Stimulated activated memory B cell treated with anti-CD40 and anti-IgM and Interleukin-4, amounts not matched to agents 10 μg/mL and 1 μg/mL and 100 μg/mL, for 72 hours (primary cell): ENCODE data around the gene LTF.
"Not testable (repeated sequence)": the region's sequence is repeated elsewhere in the genome, so short reads cannot be mapped to it uniquely, and the experiment has no call there.

Experiments
- ATAC-seq: fragments of 150-1000 bp; cut with Tn5 transposase; 2 replicates; pipeline ENCODE4 v1.10.0; 2021
- H3K27ac Mint-ChIP-seq: one replicate; pipeline ENCODE4 v1.8.0; 2022; ENCODE audit warnings: mild to moderate bottlenecking, mixed read lengths
- H3K27me3 Mint-ChIP-seq: one replicate; pipeline ENCODE4 v1.8.0; 2022; ENCODE audit warnings: mixed read lengths
- H3K36me3 Mint-ChIP-seq: one replicate; pipeline ENCODE4 v1.8.0; 2022; ENCODE audit warnings: mixed read lengths
- H3K4me1 Mint-ChIP-seq: one replicate; pipeline ENCODE4 v1.8.0; 2022; ENCODE audit warnings: mixed read lengths
- H3K4me3 Mint-ChIP-seq: one replicate; pipeline ENCODE4 v1.8.0; 2022; ENCODE audit warnings: mild to moderate bottlenecking, moderate library complexity, mixed read lengths
- H3K9me3 Mint-ChIP-seq: one replicate; pipeline ENCODE4 v1.8.0; 2022; ENCODE audit warnings: mixed read lengths

The LTF gene

DNA sequence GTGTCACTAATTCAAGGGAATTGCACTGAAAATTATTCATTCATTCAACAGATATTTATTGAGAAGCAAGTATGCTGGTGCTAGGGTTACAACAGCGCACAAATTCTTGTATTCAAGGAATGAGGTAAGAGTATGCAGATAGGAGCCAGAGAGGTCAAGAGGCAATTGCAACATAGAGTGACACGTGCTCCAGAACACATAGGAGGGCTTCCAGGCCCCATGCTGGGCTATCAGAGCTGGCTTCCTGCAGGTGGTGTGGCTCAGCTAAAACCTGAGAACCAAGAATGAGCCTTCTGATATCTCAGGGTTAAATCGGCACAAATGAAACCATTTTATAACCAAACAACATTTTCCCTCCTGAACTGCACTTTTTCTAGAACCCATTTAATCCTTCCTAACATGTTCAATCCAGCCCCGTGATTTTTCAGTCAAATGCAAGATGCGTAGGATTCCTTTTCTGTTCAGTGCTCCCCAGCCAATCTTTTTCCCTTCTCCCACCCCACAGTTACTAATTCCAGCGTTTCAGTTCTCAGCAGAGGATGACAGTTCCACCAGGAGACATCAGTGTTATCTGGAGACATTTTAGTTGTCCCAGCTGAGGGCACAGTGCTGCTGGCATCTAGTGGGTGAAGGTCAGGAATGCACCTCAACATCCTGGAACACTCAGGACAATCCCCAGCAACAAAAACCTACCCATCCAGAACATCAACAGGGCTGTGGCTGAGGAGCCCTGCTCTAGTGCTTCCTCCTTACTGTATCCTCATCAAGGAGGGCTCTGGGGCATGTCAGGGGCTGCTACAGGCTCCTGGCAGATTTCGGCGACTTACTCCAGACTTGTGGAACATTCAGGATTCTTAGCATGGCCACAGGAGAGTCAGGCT, 70.9 kb downstream of the LTF start:
- no peak overlapping the region for H3K4me3 Mint-ChIP-seq
- peaks cover 23% of the 10 kb centered on the region for H3K4me1 Mint-ChIP-seq
- H3K27ac Mint-ChIP-seq: no peak overlapping the region
- ATAC-seq: no peak
- no peaks in the 10 kb centered on the region for H3K36me3 Mint-ChIP-seq
- H3K27me3 Mint-ChIP-seq: no peaks in the 10 kb centered on the region
- H3K9me3 Mint-ChIP-seq: no peaks in the 10 kb centered on the region

DNA sequence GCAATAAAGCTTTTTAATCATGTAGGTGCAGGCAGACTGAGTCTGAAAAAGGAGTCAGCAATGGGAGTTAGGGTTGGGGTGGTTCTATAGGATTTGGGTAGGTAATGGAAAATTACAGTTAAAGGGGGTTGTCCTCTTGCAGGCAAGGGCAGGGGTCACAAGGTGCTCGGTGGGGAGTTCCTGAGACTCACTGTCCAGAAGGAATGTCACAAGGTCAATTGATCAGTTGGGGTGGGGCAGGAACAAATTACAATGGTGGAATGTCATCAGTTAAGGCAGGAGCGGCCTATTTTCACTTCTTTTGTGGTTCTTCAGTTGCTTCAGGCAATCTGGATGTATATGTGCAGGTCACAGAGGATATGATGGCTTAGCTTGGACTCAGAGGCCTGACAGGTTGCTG, 71.7 kb downstream of the LTF start:
- Mint-ChIP-seq H3K36me3 (no peaks in the 10 kb centered on the region), H3K9me3 (no peaks in the 10 kb centered on the region), H3K4me1 (peaks cover 23% of the 10 kb centered on the region), H3K27me3 (no peaks in the 10 kb centered on the region), H3K4me3 (no peak overlapping the region), H3K27ac (no peak overlapping the region)
- ATAC-seq: no peak

DNA sequence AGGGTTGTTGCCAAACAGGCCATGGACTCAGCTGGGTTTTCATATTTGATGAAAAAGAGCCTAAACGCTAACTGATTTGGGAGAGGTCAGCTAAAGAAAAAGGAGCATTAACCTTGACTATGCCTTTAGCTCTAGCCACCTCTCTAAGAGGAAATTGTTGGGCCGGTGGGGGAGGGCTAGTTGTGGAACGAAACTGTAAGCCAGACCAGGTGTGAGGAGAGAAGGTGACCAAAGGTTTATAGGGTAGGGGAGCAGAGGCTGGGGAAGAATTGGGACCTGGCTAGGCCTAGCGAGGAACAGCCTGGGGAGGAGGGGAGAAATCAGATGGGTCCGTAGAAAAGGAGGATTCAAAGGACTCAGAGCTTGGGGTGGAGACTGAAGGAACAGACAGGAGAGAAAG, 73.2 kb downstream of the LTF start:
- H3K9me3 Mint-ChIP-seq, ATAC-seq, H3K27me3 Mint-ChIP-seq, H3K4me3 Mint-ChIP-seq, H3K36me3 Mint-ChIP-seq, H3K27ac Mint-ChIP-seq: not testable (repeated sequence)
- H3K4me1 Mint-ChIP-seq: peaks cover 16% of the 10 kb centered on the region

DNA sequence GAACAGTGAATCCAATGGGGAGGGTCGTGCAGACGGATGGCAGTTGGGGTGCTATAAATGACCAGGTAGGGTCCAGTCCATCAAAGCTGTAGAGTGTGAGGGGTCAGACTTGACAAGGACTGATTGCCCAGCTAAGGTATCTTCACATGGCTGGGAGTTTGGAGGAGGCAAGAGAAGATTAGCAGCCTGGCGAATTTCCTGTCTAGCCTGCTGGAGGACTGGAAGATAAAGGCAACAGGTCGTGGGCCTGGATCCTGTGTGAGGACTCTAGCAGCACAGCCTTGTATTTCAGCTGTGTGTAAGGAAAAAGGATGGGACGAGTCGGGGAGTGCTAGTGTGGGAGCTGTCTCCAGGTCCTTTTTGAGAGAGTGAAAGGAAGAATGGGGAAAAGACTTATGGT, 75.4 kb downstream of the LTF start:
- Mint-ChIP-seq H3K9me3 (no peaks in the 10 kb centered on the region), H3K27me3 (no peaks in the 10 kb centered on the region), H3K27ac (no peak overlapping the region), H3K36me3 (no peaks in the 10 kb centered on the region), H3K4me1 (peaks cover 14% of the 10 kb centered on the region), H3K4me3 (no peak overlapping the region)
- ATAC-seq: no peak

DNA sequence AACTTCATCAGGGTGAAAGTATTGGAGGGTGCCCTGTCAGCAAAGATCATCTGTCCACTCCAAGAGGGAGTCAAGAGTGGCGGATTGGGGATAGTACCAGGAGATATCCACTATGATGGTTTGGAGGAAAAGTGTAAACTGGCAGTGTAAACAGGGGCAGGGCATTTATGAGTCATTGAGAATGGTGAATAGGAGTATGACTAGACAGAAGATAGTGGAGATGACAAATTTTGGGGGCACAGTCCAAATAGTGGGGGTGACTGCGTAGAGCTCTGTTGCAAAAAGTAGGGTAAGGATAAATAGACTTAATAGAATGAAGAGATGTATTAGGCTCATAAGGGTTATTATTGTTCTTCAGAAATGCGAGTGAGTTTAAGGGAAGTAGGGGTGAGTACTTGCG, 75.9 kb downstream of the LTF start:
- not testable (repeated sequence) for ATAC-seq, H3K27ac Mint-ChIP-seq, H3K36me3 Mint-ChIP-seq, H3K4me3 Mint-ChIP-seq, H3K27me3 Mint-ChIP-seq, H3K9me3 Mint-ChIP-seq
- H3K4me1 Mint-ChIP-seq: peaks cover 19% of the 10 kb centered on the region

DNA sequence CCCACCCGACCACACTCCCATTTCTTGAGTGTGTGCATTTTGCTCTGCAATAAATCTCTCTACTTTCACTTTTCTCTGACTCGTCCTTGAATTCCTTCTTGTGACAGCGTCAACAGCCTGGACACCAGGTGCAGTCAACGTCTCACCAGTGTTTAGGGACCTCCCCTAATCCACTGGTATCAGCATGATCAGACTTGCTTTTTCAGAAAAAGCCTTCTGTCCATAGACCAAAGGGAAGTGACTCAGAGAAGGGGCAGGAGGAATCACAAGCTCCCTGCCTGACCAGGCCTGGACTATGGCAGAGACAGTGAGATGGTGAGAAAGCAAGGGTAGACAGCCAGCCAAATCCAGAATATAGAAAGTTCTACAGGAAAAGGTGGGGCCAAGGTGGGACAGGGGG, 78.5 kb downstream of the LTF start:
- Mint-ChIP-seq H3K9me3 (no peaks in the 10 kb centered on the region), H3K27me3 (no peaks in the 10 kb centered on the region), H3K36me3 (no peaks in the 10 kb centered on the region), H3K4me1 (peaks cover 31% of the 10 kb centered on the region), H3K27ac (no peak overlapping the region), H3K4me3 (no peak overlapping the region)
- ATAC-seq: no peak
